ENCODE measurements around the gene OR51M1. TPM values are rescaled to one million over a fixed set of nuclear protein-coding genes. Genes with fewer than 3 reads are reported as not detected.

OR51M1 gene
- total RNA-seq, 1 experiment from 2014 or later: not detected

- DNase-seq (ENCODE audit: low read depth): no peak
Measured at GRCh38 chr11:5390210-5390609, 6.6 kb downstream of the OR51M1 start.

GRCh38 chr11:5394091-5394490 is 10.5 kb downstream of the OR51M1 start:
- DNase-seq (ENCODE audit: low read depth): no peak

- no peak for DNase-seq (ENCODE audit: low read depth)
Measured at GRCh38 chr11:5398936-5399335, 15.3 kb downstream of the OR51M1 start.

GRCh38 chr11:5405173-5405572 is 21.6 kb downstream of the OR51M1 start:
- DNase-seq (ENCODE audit: low read depth): no peak

- no peak for DNase-seq (ENCODE audit: low read depth)
Measured at GRCh38 chr11:5420993-5421392, 37.4 kb downstream of the OR51M1 start.

GRCh38 chr11:5421811-5422210 is 38.2 kb downstream of the OR51M1 start, which contains the start of gene OR51Q1:
Gene OR51Q1, plus strand, starts transcription at chr11:5422111. Its CDS starts 90 bp downstream, at chr11:5422201.
- DNase-seq (ENCODE audit: low read depth): no peak

GRCh38 chr11:5423131-5423530 is 39.5 kb downstream of the OR51M1 start:
- DNase-seq (ENCODE audit: low read depth): no peak

GRCh38 chr11:5441414-5441813 is 57.8 kb downstream of the OR51M1 start, which contains the start of gene OR51I1:
Gene OR51I1, minus strand, starts transcription at chr11:5441514. Its CDS starts 0 bp downstream, at chr11:5441514.
- no peak for DNase-seq (ENCODE audit: low read depth)

Other genes starting within 250 kb of the OR51M1 start
- gene OR52A5, start 245.5 kb upstream of the OR51M1 start, total RNA-seq (2014; rRNA removed; shearing (Covaris generic)): not detected in 2 replicates
- gene OR52A1, start 229.1 kb upstream of the OR51M1 start, total RNA-seq (2014; rRNA removed; shearing (Covaris generic)): under 0.01 TPM in 1 of 2 replicates, not detected in the other
- gene OR51V1, start 183.1 kb upstream of the OR51M1 start, total RNA-seq (2014; rRNA removed; shearing (Covaris generic)): not detected in 2 replicates
- gene HBB, start 156.7 kb upstream of the OR51M1 start, total RNA-seq (2014; rRNA removed; shearing (Covaris generic)): not detected in 2 replicates
- not detected in 2 replicates for gene HBD, start 149.3 kb upstream of the OR51M1 start, total RNA-seq (2014; rRNA removed; shearing (Covaris generic))
- not detected in 2 replicates for gene HBG1, start 134.0 kb upstream of the OR51M1 start, total RNA-seq (2014; rRNA removed; shearing (Covaris generic))
- not detected in 2 replicates for gene HBG2, start 129.0 kb upstream of the OR51M1 start, total RNA-seq (2014; rRNA removed; shearing (Covaris generic))
- 0.42 and 1.4 TPM in 2 replicates for gene HBE1, start 113.9 kb upstream of the OR51M1 start, total RNA-seq (2014; rRNA removed; shearing (Covaris generic))
- not detected in 2 replicates for gene OR51B4, start 81.9 kb upstream of the OR51M1 start, total RNA-seq (2014; rRNA removed; shearing (Covaris generic))
- not detected in 2 replicates for gene OR51B2, start 59.5 kb upstream of the OR51M1 start, total RNA-seq (2014; rRNA removed; shearing (Covaris generic))
- 0.11 TPM in 1 of 2 replicates, not detected in the other for gene OR51B5, start 40.3 kb upstream of the OR51M1 start, total RNA-seq (2014; rRNA removed; shearing (Covaris generic))
- gene OR51B6, start 32.3 kb upstream of the OR51M1 start, total RNA-seq (2014; rRNA removed; shearing (Covaris generic)): not detected in 2 replicates
- not detected in 2 replicates for gene OR51Q1, start 38.3 kb downstream of the OR51M1 start, total RNA-seq (2014; rRNA removed; shearing (Covaris generic))
- gene OR51I1, start 57.7 kb downstream of the OR51M1 start, total RNA-seq (2014; rRNA removed; shearing (Covaris generic)): not detected in 2 replicates
- gene OR51I2, start 65.5 kb downstream of the OR51M1 start, total RNA-seq (2014; rRNA removed; shearing (Covaris generic)): not detected in 2 replicates
- not detected in 2 replicates for gene OR52D1, start 104.9 kb downstream of the OR51M1 start, total RNA-seq (2014; rRNA removed; shearing (Covaris generic))
- not detected in 2 replicates for gene UBQLN3, start 126.1 kb downstream of the OR51M1 start, total RNA-seq (2014; rRNA removed; shearing (Covaris generic))
- not detected in 2 replicates for gene UBQLNL, start 132.9 kb downstream of the OR51M1 start, total RNA-seq (2014; rRNA removed; shearing (Covaris generic))
- not detected in 2 replicates for gene OR52H1, start 164.7 kb downstream of the OR51M1 start, total RNA-seq (2014; rRNA removed; shearing (Covaris generic))
- gene OR52B6, start 197.1 kb downstream of the OR51M1 start, total RNA-seq (2014; rRNA removed; shearing (Covaris generic)): not detected in 2 replicates
- gene TRIM6, start 212.8 kb downstream of the OR51M1 start, total RNA-seq (2014; rRNA removed; shearing (Covaris generic)): 2.6 and 3.6 TPM in 2 replicates
- 0.63 and 2.7 TPM in 2 replicates for gene TRIM34, start 241.2 kb downstream of the OR51M1 start, total RNA-seq (2014; rRNA removed; shearing (Covaris generic))